KOPT-K1 (cell line): ENCODE data around the gene ALOX5AP.

Source experiments
- H3K27ac ChIP-seq: fragments of 200-600 bp; sonication (generic); 2 replicates; pipeline ENCODE4 v1.5.1; 2016; ENCODE audit warnings: antibody characterized with exemption, mild to moderate bottlenecking, low read depth, low read length; ENCODE audit not compliant: poor library complexity, severe bottlenecking
- H3K36me3 ChIP-seq: fragments of 200-600 bp; sonication (generic); 2 replicates; pipeline ENCODE4 v1.5.1; 2017; ENCODE audit warnings: antibody characterized with exemption, mild to moderate bottlenecking, low read length, moderate library complexity; ENCODE audit not compliant: insufficient read depth
- H3K9me3 ChIP-seq: fragments of 200-600 bp; sonication (generic); 2 replicates; pipeline ENCODE4 v1.5.1; 2017; ENCODE audit warnings: antibody characterized with exemption, low read length, mild to moderate bottlenecking; ENCODE audit not compliant: insufficient read depth, poor library complexity, severe bottlenecking

ALOX5AP gene

DNA sequence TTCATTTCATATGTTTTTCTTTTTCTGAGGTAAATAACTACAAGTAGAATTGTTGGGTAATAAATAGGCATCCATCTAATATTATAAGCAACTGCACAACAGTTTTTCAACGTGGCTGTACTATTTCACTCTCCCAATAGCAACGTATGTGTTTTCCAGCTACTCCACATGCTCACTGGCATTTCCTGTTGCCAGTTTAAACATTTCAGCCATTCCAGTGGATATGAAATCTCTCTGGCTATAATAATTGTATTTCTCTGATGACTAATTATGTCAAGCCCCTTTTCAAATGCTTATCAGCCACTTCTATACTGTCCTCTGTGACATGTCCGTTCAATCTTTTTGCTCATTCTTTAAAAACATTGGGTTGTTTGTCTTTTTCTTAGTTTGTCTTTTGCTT lies 26.8 kb upstream of the ALOX5AP start:
- Histone ChIP-seq H3K27ac (no peak overlapping the region), H3K36me3 (no peaks in the 10 kb centered on the region), H3K9me3 (no peaks in the 10 kb centered on the region)

DNA sequence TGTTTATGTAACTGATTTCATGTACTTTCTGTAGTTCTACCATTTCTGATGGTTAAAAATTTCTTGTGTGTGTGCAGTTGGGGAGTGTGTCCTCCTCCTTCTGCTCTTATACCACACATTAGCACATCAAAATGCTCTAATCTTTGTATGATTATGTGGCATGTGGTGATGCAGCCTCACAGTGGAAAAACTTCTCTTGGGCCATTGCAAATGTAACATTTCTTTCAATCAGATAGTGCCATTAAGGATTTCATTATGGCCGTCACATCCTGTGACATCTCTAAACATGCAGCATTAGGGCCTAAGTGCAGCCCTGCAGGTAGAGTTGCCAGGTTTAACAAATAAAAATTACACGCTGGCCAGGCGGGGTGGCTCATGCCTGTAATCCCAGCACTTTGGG lies 24.9 kb upstream of the ALOX5AP start:
- H3K36me3 ChIP-seq: no peaks in the 10 kb centered on the region
- no peaks in the 10 kb centered on the region for H3K9me3 ChIP-seq
- no peak overlapping the region for H3K27ac ChIP-seq

DNA sequence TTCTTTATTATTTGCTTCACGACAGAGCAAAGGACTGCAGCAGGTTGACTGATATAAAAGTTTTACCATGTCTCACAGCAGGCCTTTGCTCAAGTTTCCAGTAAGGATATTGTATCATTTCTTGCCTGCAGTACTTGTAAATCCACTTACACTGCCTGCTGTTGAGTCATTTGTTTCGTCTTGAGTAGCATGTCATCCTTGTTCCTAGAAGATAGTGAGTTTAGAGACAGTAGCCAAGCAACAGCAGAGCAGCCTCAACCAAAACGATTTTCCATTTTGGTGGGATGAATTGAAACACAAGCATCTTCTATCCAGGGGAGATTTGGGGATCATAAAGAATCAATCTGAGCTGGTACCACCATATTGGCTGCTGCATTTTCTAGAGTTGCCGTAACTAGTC lies 24.0 kb upstream of the ALOX5AP start:
- H3K36me3 ChIP-seq: no peaks in the 10 kb centered on the region
- no peaks in the 10 kb centered on the region for H3K9me3 ChIP-seq
- H3K27ac ChIP-seq: no peak overlapping the region

DNA sequence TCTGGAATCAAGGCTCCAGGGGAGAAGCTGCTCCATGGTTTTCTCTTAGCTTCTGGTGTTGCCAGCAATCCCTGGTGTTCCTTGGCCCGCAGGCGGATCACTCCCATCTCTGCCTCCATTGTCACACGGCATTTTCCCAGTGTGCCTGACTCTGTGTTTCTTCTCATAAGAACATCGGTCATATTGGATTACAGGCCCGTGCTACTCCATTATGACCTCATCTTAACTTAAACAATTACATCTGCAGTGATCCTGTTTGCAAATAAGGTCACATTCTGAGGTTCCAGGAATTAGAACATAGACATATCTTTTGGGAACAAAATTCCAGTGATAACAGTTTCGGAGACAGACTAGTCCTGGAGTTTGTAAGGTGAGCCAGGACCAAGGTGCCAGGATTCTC lies 23.5 kb upstream of the ALOX5AP start:
- H3K36me3 ChIP-seq: no peaks in the 10 kb centered on the region
- no peak overlapping the region for H3K27ac ChIP-seq
- no peaks in the 10 kb centered on the region for H3K9me3 ChIP-seq

DNA sequence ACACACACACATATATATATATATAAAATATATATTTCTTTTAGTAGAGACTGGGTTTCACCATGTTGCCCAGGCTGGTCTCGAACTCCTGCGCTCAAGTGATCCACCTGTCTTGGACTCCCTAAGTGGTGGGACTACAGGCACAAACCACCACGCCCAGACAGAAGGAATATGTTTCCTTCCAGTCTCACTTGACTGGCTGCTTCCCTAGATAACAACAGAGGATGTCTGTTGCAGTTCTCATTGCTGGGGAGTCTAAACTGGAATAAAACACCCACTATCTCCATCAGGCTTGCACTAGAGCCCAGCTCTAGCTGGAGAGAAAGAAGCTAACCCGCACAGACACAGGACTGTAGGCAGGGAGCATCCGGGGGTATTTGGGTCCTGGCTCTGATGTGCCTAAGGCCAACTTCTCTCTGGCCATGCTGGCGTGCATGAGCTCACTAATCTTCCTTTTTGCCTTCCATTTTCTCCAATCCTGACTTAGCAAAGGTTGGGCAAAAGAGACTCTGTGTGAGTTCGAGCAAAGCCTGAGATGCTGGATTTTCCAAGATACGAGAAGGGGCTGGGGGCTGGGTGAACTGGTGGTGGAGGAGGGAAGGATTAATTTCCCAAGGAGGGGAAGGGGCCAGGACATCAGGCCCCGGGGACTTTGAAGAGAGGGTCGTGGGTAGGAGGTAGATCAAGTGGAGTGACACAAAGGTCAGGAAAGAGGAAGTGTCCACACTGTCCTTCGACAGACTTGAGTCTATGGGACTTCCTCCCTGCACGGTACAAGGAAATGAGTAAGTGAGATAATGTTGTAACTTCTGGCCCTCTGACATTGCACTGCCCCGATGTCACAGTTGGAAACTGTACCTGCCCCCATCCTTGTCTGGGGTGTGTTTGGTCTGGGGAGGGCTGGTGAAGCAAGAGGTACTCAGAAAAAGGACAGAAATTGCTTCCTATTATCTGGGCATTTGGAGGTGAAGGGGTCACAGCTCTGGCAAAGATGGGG lies 22.5 kb upstream of the ALOX5AP start:
- no peak overlapping the region for H3K27ac ChIP-seq
- no peaks in the 10 kb centered on the region for H3K36me3 ChIP-seq
- H3K9me3 ChIP-seq: no peaks in the 10 kb centered on the region

DNA sequence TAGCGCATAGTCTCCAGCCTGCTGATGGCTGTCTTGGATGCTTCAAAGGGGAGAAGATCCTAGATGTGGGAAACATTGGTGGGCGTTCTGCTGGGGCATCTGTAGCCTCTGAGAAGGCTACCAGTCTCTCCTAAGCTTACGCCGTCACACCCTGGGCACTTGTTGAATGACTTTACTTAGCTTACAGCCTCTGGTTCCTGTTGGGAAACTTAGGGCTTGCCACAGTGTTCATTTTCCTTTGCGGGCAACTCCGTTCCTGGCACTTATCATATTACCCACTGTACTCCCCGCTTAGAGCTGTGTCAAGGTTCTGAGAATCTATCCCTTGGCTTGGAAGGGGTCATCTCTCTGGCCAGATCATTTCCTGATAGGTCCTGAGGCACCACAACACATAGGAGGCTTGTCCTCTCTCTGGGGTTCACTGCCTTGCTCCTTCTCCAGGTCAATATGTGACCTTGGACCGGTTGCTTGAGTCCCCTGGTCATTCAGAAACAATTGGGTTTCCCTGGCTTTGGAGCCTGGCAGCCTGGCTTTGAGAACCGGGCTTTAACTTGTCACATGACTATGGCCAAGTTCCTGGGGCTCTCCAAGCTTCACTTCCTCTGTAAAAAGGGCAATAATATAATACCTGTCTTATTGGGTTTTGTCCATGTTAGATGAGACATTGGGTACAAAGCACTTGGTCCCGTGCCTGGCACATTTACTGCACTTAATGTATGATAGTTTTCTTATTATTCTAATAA lies 20.5 kb upstream of the ALOX5AP start:
- Histone ChIP-seq H3K27ac (no peak overlapping the region), H3K9me3 (no peaks in the 10 kb centered on the region), H3K36me3 (no peaks in the 10 kb centered on the region)

DNA sequence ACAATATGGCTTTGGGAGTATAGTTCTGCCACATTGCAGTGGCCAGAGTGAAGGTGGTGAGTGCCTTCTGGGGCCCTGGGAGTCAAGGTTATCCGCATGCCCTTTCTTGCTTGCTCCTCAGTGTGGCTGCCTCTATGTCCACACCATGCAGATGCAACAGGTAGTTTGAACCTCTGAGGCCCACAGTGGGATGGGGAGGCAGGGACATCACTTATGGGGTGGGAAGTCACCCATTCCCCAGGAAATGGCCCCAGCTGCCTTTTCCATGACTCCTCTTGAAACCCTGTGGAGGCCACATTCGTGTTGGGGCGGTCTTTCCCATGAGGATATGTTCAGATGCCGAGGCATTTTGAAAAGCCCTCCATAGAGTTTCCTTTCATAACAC lies 20.0 kb upstream of the ALOX5AP start:
- Histone ChIP-seq H3K36me3 (no peaks in the 10 kb centered on the region), H3K9me3 (no peaks in the 10 kb centered on the region), H3K27ac (no peak overlapping the region)

DNA sequence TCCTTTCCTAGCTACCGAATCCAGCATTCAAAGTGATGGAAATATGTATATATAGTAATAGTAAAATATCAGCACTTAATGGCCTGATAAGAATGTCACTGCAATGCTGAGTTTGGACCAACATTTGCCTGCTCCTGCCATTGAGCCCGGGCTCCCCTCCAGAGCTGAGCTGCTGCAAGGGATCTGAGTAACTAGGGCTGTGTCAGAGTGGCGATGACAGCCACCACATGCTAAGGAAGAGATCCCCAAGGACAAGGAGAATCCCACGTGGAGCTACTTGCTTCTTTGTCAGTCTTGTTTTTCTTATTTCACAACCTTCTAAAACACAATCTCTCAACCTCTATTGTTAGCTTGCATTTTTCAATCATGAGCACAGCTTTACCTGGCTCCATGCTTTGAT lies 19.5 kb upstream of the ALOX5AP start:
- Histone ChIP-seq H3K9me3 (no peaks in the 10 kb centered on the region), H3K27ac (no peak overlapping the region), H3K36me3 (no peaks in the 10 kb centered on the region)

DNA sequence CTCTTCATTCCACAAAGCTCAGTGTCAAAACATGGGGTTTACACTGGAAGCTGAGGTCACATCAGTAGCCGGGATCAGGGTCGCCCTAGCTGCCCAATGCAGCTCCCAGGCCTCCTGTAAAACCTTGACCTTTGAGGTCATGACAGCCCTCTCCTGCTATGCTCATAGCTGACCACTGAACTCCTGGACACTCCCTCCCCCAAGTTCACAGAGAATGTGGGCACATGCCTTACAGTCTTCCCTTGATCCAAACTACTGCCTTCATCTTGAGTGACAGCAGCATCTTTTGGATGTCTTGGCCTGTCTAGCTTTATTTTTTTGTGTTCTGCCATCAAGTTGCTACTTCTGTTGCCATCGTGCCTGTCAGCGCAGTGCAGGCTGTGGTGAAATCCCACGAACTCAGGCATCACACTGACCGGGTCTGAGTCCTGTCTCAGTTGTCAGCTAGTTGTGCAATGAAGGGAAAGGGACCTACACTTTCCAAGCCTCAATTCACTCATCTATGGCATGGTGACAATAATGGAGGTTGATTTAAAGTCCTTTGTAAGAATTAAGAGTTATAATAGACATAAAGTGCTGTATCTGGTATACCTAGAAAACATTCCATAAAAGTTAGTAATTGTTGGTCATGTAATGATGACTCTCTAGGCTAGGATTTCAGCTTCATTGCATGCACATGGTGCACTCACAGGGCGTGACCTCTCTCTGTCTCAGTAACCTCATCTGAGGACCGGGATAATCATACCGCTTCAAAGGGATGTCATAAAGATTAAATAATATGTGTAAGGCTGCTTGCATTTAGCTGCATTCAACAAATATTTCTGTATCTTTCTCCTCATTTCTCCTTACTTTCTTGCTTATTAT lies 16.4 kb upstream of the ALOX5AP start:
- no peaks in the 10 kb centered on the region for H3K36me3 ChIP-seq
- no peaks in the 10 kb centered on the region for H3K9me3 ChIP-seq
- H3K27ac ChIP-seq: no peak overlapping the region

DNA sequence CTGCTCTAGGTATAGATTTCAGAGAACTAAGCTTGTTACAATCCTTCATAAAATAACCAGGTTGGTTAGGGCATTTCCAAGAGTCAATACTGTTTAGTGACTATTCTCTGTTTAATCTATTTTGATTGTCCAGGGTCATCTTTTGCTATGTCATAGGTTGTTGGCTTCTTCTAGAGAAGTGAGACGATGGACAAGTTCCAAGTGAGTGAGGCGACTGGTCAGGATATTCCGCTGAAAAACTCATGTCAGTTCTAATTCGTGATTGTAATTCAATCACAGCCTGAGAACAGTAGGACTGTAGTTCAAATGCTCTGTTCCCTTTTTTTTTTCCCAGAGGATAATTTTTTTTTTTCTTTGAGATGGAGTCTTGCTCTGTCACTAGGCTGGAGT lies 15.8 kb upstream of the ALOX5AP start:
- Histone ChIP-seq H3K27ac (no peak overlapping the region), H3K36me3 (no peaks in the 10 kb centered on the region), H3K9me3 (no peaks in the 10 kb centered on the region)

DNA sequence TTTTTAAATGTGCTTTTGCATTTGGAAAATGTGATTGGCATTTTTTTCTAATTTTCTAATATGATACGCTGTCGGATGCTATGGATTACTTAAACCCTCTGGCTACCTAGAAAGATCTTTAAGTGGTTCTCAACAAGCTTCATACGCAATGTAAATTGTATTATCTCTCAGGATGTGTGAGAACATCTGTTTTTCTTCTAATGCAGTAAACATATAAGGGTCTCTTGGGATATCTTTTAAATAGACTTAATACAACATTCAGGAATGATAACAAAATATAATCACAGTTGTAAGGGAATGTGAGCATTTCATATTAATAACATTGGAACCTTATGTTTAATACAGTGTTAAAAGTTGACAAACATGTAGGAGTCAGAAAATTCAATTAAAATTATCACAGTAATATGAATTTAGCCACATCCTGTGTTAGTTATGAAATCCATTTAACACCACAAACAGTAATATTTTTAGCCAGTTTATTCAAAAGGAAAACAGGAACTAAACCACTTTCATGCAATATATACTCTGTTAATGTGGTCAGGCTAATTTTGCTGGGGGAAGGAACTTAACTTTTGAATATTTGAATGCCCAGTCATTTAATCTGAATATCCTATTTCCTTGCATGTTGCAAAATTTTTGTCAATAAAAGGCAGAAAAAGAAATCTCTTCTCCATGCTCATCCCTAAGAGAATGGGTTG lies 15.0 kb upstream of the ALOX5AP start:
- Histone ChIP-seq H3K9me3 (no peaks in the 10 kb centered on the region), H3K27ac (no peak overlapping the region), H3K36me3 (no peaks in the 10 kb centered on the region)

DNA sequence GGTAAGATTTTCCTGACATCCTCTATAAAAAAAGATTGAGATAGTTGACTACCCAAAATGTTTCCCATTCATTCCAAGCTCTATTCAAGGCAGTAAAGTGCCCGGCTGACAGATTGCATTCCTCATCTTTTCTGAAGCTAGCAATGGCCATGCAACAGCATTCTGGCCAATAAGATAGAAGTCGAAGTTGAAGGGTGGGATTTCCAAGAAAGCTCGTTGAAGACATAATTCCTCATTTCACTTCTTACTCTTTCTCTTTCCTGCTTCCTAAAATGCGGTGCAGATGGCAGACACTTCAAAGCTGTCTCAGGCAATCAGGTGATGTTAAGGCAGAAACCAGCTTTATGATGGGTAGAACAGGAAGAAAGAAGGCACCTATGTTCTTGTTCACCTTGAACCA lies 13.4 kb upstream of the ALOX5AP start:
- Histone ChIP-seq H3K36me3 (no peaks in the 10 kb centered on the region), H3K27ac (no peak overlapping the region), H3K9me3 (no peaks in the 10 kb centered on the region)

DNA sequence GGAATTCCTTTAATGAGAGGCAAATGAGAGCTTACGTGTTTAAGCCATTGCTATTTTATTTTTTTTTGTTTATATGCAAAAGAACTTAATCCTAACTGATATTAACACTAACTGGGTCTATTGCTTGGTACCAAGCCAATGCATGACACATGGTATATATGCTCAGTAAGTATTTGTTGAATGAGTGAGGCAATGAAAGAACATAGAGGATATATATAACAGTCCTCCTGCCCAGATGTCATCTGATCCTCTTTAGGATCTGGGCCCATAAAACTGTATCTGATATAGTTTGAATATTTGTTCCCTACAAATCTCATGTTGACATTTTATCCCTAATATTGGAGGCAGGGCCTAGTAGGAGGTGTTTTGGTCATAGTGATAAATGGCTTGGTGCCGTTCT lies 13.0 kb upstream of the ALOX5AP start:
- Histone ChIP-seq H3K9me3 (no peaks in the 10 kb centered on the region), H3K27ac (no peak overlapping the region)

DNA sequence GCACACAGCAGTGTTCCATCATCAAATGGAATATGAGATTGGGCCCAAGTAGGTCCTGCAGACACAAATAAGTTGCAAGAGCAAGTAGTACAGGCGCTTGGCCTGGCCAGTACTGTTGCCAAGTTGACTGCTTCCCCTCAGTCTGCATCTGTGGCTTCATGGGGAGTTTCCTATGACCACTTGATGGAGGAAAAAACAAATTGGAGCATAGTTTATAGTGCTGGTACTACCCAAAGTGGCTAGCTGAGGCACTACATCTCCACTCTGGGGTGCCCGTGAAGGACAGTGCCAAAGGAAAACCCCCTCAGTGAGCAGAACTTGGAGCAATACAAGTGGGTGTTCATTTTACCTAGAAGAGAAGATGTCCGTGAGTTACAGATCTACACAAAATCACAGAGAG lies 10.6 kb upstream of the ALOX5AP start:
- no peaks in the 10 kb centered on the region for H3K36me3 ChIP-seq
- no peaks in the 10 kb centered on the region for H3K9me3 ChIP-seq
- no peak overlapping the region for H3K27ac ChIP-seq

More for the DNA sequence above, 13.0 kb upstream of the ALOX5AP start:
- no peaks in the 10 kb centered on the region for H3K36me3 ChIP-seq
